Epithelial cell of esophagus (primary cell): ENCODE results near the gene SNRNP27.
A peak's percentile ranks its signal among the peaks of the same experiment; 100 is the strongest.

Experiments used
- DNase-seq: peaks from one replicate; pipeline ENCODE4 v3.0.0; 2010; ENCODE audit warnings: low read depth
- H3K4me3 ChIP-seq: 2 replicates; pipeline ENCODE4 v1.5.1; 2011; ENCODE audit warnings: mild to moderate bottlenecking, low read length, control low read depth
- CTCF ChIP-seq: IDR thresholded peaks from 2 replicates; pipeline ENCODE4 v1.5.1; 2011; ENCODE audit warnings: low read depth, mild to moderate bottlenecking, low read length, control low read depth, inconsistent platforms; ENCODE audit not compliant: insufficient read depth; ENCODE audit errors: missing control alignments

SNRNP27 gene

GRCh38 chr2:69907216-69907615 is 13.5 kb downstream of the SNRNP27 start:
- TF ChIP-seq CTCF: no peak
- DNase-seq: no peak
- H3K4me3 ChIP-seq: no peak overlapping the region

GRCh38 chr2:69911985-69912563 is 18.3 kb downstream of the SNRNP27 start:
- no peak overlapping the region for H3K4me3 ChIP-seq
- DNase-seq: peak; percentile 69
- peak; percentile 47 for TF ChIP-seq CTCF

GRCh38 chr2:69914164-69914949 is 20.6 kb downstream of the SNRNP27 start:
- peak overlapping the region; percentile 63 for H3K4me3 ChIP-seq

GRCh38 chr2:69914950-69915945 is 21.5 kb downstream of the SNRNP27 start, which contains the start of gene MXD1:
Gene MXD1 (plus strand): TSS chr2:69915109. CDS start chr2:69915331, 222 bp downstream.
- peak within 1 kb of the TSS; percentile 63 for H3K4me3 ChIP-seq
- DNase-seq: peak; percentile 34
- no peak for TF ChIP-seq CTCF

More at GRCh38 chr2:69914164-69914949, 20.6 kb downstream of the SNRNP27 start:
- peak; percentile 100 for DNase-seq
- no peak for TF ChIP-seq CTCF

GRCh38 chr2:69916106-69916505 is 22.4 kb downstream of the SNRNP27 start:
- DNase-seq: no peak
- peak overlapping the region; percentile 56 for H3K4me3 ChIP-seq
- TF ChIP-seq CTCF: no peak

- no peak for TF ChIP-seq CTCF
- peak; percentile 89 for DNase-seq
- H3K4me3 ChIP-seq: no peak overlapping the region
Measured at GRCh38 chr2:69917852-69918251, 24.1 kb downstream of the SNRNP27 start.
